GM12878 (cell line): Measurements from ENCODE around the gene ZNF486. TPM values are rescaled to one million over a fixed set of nuclear protein-coding genes. Genes with fewer than 3 reads are reported as not detected.

Experiments
- BACH1 ChIP-seq: fragments of 450-650 bp; IDR thresholded peaks from 2 replicates; pipeline ENCODE4 v1.6.1; 2017; ENCODE audit warnings: mild to moderate bottlenecking, borderline replicate concordance
- ETV6 ChIP-seq, 2 experiments: fragments of 450-650 bp in 1 of 2; IDR thresholded peaks in 1 of 2; conservative IDR thresholded peaks in 1 of 2; 2 replicates each; pipeline ENCODE4 v1.6.1; 2014; ENCODE audit warnings: antibody characterized with exemption in 1 of 2, borderline replicate concordance in 1 of 2, low read depth in 1 of 2, mild to moderate bottlenecking in 1 of 2, moderate library complexity in 1 of 2
- JUNB ChIP-seq: IDR thresholded peaks from 2 replicates; pipeline ENCODE4 v1.6.1; 2016; ENCODE audit warnings: antibody characterized with exemption, mild to moderate bottlenecking
- MEF2B ChIP-seq: fragments of 450-650 bp; IDR thresholded peaks from 2 replicates; pipeline ENCODE4 v1.6.1; 2018; ENCODE audit warnings: mild to moderate bottlenecking, moderate library complexity; ENCODE audit not compliant: partially characterized antibody, poor library complexity, severe bottlenecking
- polyA plus RNA-seq, 11 experiments: library from polyadenylated mRNA; depleted of rRNA in 4 of 11; unstranded in 6 of 11; stranded (reverse) in 5 of 11; fragments of >200 nt; fragmentation: Nextera tagmentation in 4 of 11; fragmentation: Illumina TruSeq in 1 of 11; extraction: Ambion mirVana in 4 of 11; extraction: Trizol in 1 of 11; gene quantifications; 1 replicate in 1 of 11; 2 replicates in 10 of 11; pipeline versions ENCODE4 v1.2.1 to v1.2.3, GENCODE V29; 2011 to 2016; ENCODE audit warnings: inconsistent platforms in 2 of 11, missing spikeins in 2 of 11, low read depth in 1 of 11
- total RNA-seq, 4 experiments: library from RNA; depleted of rRNA in 3 of 4; stranded (reverse); fragments of >200 nt in 3 of 4; fragmentation: Illumina TruSeq in 1 of 4; extraction: Trizol in 1 of 4; gene quantifications; 2 replicates each; pipeline versions ENCODE4 v1.2.1 to v1.2.3, GENCODE V29; 2013 to 2021
- TF ChIP-seq, protein P1 (sequence below): IDR thresholded peaks from 2 replicates; pipeline ENCODE4 v1.6.1; 2012; ENCODE audit warnings: mild to moderate bottlenecking, low read depth, low read length
- TF ChIP-seq, protein P2 (sequence below): fragments of 450-650 bp; IDR thresholded peaks from 2 replicates; pipeline ENCODE4 v1.6.1; 2018; ENCODE audit warnings: mild to moderate bottlenecking, low read depth, moderate library complexity; ENCODE audit not compliant: partially characterized antibody

ZNF486 gene
- total and polyA plus RNA-seq, 10 of the 15 experiments (the other 5 are each of a cell fraction or from before 2014, with no cell fraction given): 0.02 to 1.0 (median 0.09) TPM; not detected in 1

DNA sequence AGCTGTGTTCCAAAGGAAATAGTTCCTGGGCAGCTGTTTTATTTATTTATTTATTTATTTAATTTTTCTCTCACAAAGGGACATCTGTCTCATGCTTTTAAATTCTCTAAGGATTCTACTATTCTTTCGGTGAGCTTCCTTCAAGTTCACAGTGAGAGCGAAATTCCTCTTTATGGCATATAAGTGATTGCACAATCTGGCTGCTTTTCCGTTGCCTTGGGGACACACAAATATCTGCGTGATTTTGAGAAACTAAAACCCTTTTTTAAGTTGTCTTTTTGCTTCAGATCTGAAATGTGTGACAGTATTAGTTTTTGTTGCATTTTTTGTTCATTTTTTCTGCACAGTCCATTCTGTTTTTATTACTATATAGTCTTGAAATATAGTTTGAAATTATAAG is 19.2 kb downstream of the ZNF486 start (continued):
- TF ChIP-seq, protein P1, sequence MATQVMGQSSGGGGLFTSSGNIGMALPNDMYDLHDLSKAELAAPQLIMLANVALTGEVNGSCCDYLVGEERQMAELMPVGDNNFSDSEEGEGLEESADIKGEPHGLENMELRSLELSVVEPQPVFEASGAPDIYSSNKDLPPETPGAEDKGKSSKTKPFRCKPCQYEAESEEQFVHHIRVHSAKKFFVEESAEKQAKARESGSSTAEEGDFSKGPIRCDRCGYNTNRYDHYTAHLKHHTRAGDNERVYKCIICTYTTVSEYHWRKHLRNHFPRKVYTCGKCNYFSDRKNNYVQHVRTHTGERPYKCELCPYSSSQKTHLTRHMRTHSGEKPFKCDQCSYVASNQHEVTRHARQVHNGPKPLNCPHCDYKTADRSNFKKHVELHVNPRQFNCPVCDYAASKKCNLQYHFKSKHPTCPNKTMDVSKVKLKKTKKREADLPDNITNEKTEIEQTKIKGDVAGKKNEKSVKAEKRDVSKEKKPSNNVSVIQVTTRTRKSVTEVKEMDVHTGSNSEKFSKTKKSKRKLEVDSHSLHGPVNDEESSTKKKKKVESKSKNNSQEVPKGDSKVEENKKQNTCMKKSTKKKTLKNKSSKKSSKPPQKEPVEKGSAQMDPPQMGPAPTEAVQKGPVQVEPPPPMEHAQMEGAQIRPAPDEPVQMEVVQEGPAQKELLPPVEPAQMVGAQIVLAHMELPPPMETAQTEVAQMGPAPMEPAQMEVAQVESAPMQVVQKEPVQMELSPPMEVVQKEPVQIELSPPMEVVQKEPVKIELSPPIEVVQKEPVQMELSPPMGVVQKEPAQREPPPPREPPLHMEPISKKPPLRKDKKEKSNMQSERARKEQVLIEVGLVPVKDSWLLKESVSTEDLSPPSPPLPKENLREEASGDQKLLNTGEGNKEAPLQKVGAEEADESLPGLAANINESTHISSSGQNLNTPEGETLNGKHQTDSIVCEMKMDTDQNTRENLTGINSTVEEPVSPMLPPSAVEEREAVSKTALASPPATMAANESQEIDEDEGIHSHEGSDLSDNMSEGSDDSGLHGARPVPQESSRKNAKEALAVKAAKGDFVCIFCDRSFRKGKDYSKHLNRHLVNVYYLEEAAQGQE: no peak
- TF ChIP-seq BACH1 (no peak), ETV6 (conservative IDR thresholded peaks at IDR 0.05 in 1 of 2, IDR thresholded peaks at IDR 0.05 in 1 of 2; ENCODE audit: borderline replicate concordance in 1 of 2, low read depth in 1 of 2) (no peak), MEF2B (no peak), JUNB (no peak)
- TF ChIP-seq, protein P2, sequence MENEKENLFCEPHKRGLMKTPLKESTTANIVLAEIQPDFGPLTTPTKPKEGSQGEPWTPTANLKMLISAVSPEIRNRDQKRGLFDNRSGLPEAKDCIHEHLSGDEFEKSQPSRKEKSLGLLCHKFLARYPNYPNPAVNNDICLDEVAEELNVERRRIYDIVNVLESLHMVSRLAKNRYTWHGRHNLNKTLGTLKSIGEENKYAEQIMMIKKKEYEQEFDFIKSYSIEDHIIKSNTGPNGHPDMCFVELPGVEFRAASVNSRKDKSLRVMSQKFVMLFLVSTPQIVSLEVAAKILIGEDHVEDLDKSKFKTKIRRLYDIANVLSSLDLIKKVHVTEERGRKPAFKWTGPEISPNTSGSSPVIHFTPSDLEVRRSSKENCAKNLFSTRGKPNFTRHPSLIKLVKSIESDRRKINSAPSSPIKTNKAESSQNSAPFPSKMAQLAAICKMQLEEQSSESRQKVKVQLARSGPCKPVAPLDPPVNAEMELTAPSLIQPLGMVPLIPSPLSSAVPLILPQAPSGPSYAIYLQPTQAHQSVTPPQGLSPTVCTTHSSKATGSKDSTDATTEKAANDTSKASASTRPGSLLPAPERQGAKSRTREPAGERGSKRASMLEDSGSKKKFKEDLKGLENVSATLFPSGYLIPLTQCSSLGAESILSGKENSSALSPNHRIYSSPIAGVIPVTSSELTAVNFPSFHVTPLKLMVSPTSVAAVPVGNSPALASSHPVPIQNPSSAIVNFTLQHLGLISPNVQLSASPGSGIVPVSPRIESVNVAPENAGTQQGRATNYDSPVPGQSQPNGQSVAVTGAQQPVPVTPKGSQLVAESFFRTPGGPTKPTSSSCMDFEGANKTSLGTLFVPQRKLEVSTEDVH: no peak
